Upper lobe of right lung (tissue), 1 donor: ENCODE data around the gene CRYBB2. TPM values are rescaled to one million over a fixed set of nuclear protein-coding genes. Genes with fewer than 3 reads are reported as not detected.
"Not testable (repeated sequence)": the region's sequence is repeated elsewhere in the genome, so short reads cannot be mapped to it uniquely, and the experiment has no call there.

ENCODE experiments used
- ATAC-seq: fragments of 200-7000 bp; cut with Tn5 transposase; one replicate; pipeline ENCODE4 v1.9.1; 2020; ENCODE audit warnings: mild to moderate bottlenecking, moderate library complexity
- DNase-seq: peaks from one replicate; pipeline ENCODE4 v3.0.0-alpha.2; 2020
- H3K27ac ChIP-seq: fragments of 200-600 bp; one replicate; pipeline ENCODE4 v1.8.0; 2022
- H3K27me3 ChIP-seq: fragments of 200-600 bp; one replicate; pipeline ENCODE4 v1.8.0; 2022; ENCODE audit warnings: mild to moderate bottlenecking
- H3K36me3 ChIP-seq: fragments of 200-600 bp; one replicate; pipeline ENCODE4 v1.8.0; 2022
- H3K4me1 ChIP-seq: fragments of 200-600 bp; one replicate; pipeline ENCODE4 v1.8.0; 2022
- H3K4me3 ChIP-seq: fragments of 200-600 bp; one replicate; pipeline ENCODE4 v1.8.0; 2022; ENCODE audit warnings: mild to moderate bottlenecking
- H3K9me3 ChIP-seq: fragments of 200-600 bp; one replicate; pipeline ENCODE4 v1.8.0; 2022
- intact Hi-C: fragments of 100-400 bp; cut with DNase I; formaldehyde crosslinking; loops from one replicate; pipeline ENCODE4 v1.11.0; 2022
- total RNA-seq: library from RNA; stranded (reverse); fragmentation: NEBNext Ultra II Directional; extraction: Animal tissue kit (Norgen Biotek cat#: 25700); gene quantifications from one replicate; pipeline ENCODE4 v1.2.1, GENCODE V29; 2021
- TF ChIP-seq, protein P1 (sequence below): fragments of 200-600 bp; IDR thresholded peaks from one replicate; pipeline ENCODE4 v1.8.0; 2022; ENCODE audit warnings: antibody characterized with exemption
- donor health status: DM: no; HTN: yes; CAD: no; lungs with severe emphysema.

CRYBB2 gene
- total RNA-seq, 1 donor from 2014 or later = not detected

DNA sequence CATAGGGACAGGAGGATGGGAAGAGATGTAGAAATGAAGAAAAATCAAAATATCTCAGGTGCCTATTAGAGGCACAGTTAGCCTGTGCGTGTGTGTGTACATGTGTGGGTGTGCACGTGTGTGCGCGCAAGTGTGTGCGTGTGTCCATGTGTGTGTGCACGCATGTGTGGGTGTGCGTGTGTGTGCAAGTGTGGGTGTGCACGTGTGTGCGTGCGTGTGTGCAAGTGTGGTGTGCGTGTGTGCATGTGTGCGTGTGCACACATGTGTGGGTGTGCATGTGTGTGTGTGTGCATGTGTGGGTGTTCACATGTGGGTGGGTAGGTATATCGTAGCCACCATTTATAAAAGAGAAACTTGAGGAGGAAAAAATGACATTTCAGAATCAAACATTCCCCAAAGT is 9.4 kb downstream of the CRYBB2 start:
- intact Hi-C loops = no loop called here
- DNase-seq (no peak), ATAC-seq (no peak)

DNA sequence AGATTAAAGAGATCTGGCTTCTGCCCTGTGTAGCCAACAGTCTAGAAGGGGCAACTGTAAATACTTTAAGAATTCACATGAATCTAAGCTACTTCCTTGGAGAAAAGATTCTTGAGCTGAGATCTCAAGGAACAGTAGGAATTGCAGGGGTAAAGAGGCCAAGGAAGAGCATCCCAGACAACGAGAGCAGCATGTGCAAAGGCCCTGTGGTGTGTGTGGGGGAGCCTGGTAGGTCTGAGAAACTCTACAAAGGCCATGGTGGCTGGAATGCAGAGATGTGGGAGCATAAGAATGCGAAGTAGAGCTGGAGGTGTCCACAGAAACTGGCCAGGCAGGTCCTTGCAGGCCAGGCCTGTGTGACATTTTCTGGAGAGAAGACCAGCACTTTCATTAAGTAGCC is 11.3 kb downstream of the CRYBB2 start:
- H3K27me3 ChIP-seq, ATAC-seq, H3K4me1 ChIP-seq, DNase-seq, H3K36me3 ChIP-seq, H3K27ac ChIP-seq, H3K4me3 ChIP-seq, H3K9me3 ChIP-seq, intact Hi-C loops: not testable (repeated sequence)

More for the DNA sequence above, 9.4 kb downstream of the CRYBB2 start:
- TF ChIP-seq, protein P1, sequence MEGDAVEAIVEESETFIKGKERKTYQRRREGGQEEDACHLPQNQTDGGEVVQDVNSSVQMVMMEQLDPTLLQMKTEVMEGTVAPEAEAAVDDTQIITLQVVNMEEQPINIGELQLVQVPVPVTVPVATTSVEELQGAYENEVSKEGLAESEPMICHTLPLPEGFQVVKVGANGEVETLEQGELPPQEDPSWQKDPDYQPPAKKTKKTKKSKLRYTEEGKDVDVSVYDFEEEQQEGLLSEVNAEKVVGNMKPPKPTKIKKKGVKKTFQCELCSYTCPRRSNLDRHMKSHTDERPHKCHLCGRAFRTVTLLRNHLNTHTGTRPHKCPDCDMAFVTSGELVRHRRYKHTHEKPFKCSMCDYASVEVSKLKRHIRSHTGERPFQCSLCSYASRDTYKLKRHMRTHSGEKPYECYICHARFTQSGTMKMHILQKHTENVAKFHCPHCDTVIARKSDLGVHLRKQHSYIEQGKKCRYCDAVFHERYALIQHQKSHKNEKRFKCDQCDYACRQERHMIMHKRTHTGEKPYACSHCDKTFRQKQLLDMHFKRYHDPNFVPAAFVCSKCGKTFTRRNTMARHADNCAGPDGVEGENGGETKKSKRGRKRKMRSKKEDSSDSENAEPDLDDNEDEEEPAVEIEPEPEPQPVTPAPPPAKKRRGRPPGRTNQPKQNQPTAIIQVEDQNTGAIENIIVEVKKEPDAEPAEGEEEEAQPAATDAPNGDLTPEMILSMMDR = no peak
- no peak overlapping the region for H3K4me3 ChIP-seq
- H3K9me3 ChIP-seq = no peaks in the 10 kb centered on the region
- no peaks in the 10 kb centered on the region for H3K4me1 ChIP-seq
- H3K27me3 ChIP-seq = peaks cover 10% of the 10 kb centered on the region
- no peak overlapping the region for H3K27ac ChIP-seq
- H3K36me3 ChIP-seq = no peaks in the 10 kb centered on the region

DNA sequence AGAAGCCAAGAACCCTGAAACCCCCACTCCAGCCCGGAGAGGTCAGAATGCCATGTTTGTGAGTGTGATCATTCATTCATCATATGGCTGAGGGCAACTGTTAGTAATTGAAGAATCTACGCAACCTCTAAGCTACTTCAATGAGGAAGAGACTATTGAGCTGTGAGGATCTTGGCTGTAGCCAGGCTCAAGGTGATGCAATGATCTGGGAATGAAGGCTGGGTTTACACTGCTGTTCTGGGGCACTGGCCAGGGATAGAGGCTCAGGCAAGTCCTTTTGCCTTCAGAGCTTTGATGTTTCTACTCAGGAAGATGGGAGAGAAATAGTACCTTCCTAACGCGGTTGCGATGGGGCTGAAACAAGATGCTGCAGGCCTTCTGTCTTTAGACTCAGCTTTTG is 12.9 kb downstream of the CRYBB2 start:
- no peak for ATAC-seq
- no peak for DNase-seq
- H3K4me1 ChIP-seq = no peaks in the 10 kb centered on the region
- H3K27me3 ChIP-seq = peaks cover 12% of the 10 kb centered on the region
- no peak overlapping the region for H3K27ac ChIP-seq
- H3K9me3 ChIP-seq = no peaks in the 10 kb centered on the region
- intact Hi-C loops = no loop called here
- H3K4me3 ChIP-seq = no peak overlapping the region
- TF ChIP-seq, protein P1 = no peak
- H3K36me3 ChIP-seq = no peaks in the 10 kb centered on the region

DNA sequence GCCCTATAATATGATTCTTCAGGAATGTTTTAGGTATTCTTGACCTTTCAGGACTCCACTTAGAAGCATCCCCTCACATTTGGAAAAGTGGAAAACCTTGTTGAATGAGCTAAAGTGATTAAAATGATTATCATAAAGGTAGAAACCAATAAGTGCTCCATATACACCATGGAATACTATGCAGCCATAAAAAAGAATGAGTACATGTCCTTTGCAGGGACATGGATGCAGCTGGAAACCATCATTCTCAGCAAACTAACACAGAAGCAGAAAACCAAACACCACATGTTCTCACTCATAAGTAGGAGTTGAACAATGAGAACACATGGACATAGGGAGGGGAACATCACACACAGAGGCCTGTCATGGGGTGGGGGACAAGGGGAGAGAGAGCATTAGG is 14.3 kb downstream of the CRYBB2 start:
- ATAC-seq, H3K4me1 ChIP-seq, H3K9me3 ChIP-seq, H3K4me3 ChIP-seq, DNase-seq, H3K27ac ChIP-seq, intact Hi-C loops, H3K36me3 ChIP-seq: not testable (repeated sequence)
- peaks cover 12% of the 10 kb centered on the region for H3K27me3 ChIP-seq

DNA sequence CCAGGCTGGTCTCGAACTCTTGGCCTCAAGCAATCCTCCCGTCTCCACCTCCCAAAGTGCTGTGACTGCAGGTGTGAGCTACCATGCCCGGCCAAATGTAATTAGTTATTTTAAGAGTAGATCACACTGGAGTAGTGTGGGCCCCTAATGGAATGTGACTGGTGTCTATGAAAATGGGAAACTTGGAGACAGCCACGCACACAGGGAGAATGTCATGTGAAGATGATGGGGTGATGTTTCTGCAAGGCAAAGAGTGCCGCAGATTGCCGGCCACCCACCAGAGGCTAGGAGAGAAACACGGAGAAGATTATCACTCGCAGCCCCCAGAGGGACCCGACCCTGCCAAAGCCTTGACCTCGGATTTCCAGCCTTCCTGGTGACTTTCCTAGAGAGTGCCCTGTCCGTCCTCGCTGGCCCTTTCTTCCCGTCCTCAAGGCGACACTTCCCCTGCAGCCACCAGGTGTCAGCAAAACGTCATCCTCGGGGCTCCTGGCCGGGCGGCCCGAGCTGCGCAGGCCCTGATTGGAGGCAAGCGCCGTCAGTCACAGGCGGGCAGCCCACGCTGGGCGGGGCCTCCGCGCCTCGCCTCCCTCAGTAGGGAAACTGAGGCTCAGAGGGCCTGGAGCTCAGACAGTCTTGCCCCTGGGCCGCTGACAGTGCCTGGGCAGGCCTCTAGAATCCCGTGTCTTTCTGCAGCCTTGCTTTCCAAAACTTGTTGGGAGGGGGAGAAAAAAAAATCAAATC is 16.3 kb downstream of the CRYBB2 start:
- intact Hi-C loops = no loop called here
- Histone ChIP-seq H3K4me1 (no peaks in the 10 kb centered on the region), H3K4me3 (no peak overlapping the region), H3K9me3 (no peaks in the 10 kb centered on the region), H3K36me3 (no peaks in the 10 kb centered on the region), H3K27ac (no peak overlapping the region), H3K27me3 (peaks cover 12% of the 10 kb centered on the region)
- TF ChIP-seq, protein P1 = peak; percentile 60
- ATAC-seq (peak; percentile 95), DNase-seq (peak; percentile 89)

DNA sequence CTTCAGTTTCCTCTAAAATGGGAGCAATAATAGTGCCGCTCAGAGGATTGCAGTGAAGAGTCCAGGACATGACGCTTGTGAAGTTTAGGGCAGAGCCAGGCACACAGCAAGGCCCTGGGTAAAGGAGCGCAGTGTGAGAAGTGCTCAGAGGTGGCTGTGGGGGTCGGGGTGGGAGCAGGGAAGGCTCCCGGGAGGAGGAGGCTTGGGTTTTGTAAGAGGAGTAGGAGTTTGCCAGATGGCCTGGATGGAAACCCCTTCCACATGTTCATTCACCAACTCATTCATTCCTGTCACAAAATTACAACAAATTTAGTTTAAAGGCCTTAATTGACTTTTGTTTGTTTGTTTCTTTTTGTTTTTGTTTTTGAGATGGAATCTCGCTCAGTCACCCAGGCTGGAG is 17.0 kb downstream of the CRYBB2 start:
- ATAC-seq (no peak), DNase-seq (no peak)
- H3K4me3 ChIP-seq = no peak overlapping the region
- H3K4me1 ChIP-seq = no peaks in the 10 kb centered on the region
- intact Hi-C loops = no loop called here
- no peak overlapping the region for H3K27ac ChIP-seq
- TF ChIP-seq, protein P1 = no peak
- H3K27me3 ChIP-seq = peaks cover 12% of the 10 kb centered on the region
- no peaks in the 10 kb centered on the region for H3K36me3 ChIP-seq
- H3K9me3 ChIP-seq = no peaks in the 10 kb centered on the region

DNA sequence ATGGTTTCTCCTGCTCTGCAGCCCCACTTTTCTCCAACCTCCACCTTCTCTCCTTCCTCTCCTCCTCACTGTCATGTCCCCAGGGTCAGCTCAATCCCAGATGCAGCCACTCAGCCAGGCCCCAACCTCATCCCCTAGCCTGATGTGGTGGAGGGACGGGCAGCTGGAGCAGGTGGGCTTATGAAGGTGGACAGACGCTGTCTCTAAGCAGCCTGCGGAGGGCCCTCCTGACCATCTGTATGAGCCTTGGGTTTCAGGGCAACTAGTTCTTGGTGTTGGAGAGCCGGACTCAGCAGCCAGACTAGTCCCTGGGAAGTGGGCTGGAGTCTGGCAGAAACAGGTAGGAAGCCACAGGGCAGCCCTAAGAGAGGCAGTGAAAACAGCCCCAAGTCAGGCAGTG is 18.1 kb downstream of the CRYBB2 start:
- intact Hi-C loops = no loop called here
- no peaks in the 10 kb centered on the region for H3K9me3 ChIP-seq
- TF ChIP-seq, protein P1 = no peak
- no peaks in the 10 kb centered on the region for H3K36me3 ChIP-seq
- ATAC-seq = no peak
- no peak overlapping the region for H3K4me3 ChIP-seq
- H3K4me1 ChIP-seq = no peaks in the 10 kb centered on the region
- no peak for DNase-seq
- H3K27ac ChIP-seq = no peak overlapping the region
- H3K27me3 ChIP-seq = peaks cover 12% of the 10 kb centered on the region

DNA sequence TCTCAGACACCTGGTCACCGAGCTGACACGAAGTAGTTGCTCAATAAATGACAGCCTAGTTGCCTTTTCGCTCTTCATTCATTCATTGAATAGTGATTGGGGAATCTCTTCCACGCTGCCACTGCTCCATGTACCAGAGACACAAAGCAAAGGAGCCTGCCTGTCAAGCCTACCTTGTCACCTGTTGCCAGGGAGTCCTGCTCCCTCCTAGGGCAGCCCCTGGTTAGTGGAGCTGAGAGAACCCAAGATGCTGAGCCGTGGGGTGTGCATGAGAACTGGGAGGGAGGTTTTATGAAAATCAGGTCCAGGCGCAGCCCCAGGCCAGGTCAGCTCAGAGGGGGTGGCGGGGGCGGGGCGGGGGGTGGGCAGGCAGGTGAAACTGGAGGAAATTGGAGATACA is 18.6 kb downstream of the CRYBB2 start:
- H3K4me3 ChIP-seq, ATAC-seq, H3K27ac ChIP-seq, H3K36me3 ChIP-seq, H3K4me1 ChIP-seq, DNase-seq, H3K9me3 ChIP-seq, intact Hi-C loops: not testable (repeated sequence)
- H3K27me3 ChIP-seq = peaks cover 12% of the 10 kb centered on the region

DNA sequence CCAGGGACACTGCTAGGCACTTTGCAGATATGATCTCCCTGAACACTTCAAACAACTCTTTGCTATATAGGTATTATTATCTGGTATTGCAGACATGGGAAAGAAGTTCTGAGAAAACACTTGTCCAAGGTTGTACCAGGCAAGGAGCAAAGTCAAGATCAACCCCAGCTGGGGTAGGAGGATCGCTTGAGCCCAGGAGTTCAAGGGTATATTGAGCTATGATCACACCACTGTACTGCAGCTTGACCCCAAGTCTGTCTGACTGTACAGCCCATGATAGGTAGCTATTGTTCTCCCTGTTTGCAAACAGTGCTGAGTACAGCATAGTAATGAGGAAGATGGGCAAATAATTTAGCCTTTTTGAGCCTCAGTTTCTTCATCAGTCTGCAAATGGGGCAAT is 35.7 kb downstream of the CRYBB2 start:
- DNase-seq, ATAC-seq, H3K27me3 ChIP-seq, intact Hi-C loops, H3K36me3 ChIP-seq, H3K27ac ChIP-seq, H3K9me3 ChIP-seq, H3K4me3 ChIP-seq, H3K4me1 ChIP-seq: not testable (repeated sequence)
